Pons (tissue), 1 donor: ENCODE measurements around the gene ARID1B.

Experiments
- DNase-seq: peaks from one replicate; pipeline ENCODE4 v3.0.0-alpha.2; 2016; ENCODE audit warnings: low spot score

Gene ARID1B

DNA sequence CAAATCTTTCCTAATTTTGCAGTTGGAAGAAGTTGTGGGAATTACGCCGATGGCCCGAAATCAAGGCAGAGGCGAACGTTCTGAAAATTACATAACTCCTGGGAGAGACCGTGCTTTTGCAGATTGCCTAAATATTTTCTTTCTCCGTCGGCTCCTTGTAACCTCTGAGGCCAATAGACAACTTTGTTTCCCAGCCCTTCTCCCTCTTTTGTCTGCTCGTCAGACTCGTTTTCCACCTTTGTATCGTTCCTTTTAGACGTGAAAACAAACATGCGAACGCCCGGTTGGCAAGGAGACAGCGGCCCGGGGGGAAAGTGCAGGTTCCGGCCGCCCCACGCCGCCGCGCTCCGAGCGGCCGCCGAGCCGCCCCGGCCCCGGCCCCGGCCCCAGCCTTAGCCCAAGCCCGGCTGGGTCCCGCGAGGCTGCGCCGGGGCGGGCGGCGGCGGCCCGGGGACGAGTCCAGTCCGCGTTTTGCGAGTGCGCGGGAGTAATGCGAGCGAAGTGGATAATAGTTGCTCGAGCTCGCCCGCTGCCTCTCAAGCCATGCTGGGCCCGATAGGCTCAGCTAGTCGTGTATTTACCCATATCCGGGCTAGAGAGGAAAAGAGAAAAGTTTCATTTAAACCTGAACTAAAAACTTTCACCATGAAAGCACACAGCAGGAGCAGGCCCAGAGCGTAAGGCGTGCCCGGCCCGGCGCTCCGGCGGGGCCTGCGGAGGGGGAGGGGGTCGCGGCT lies at the start of gene ARID1B:
Gene ARID1B (plus strand): TSS at position 539 of the 737 bp plus-strand sequence. CDS start 303 bp downstream, outside the sequence.
- peak; percentile 73 for DNase-seq

DNA sequence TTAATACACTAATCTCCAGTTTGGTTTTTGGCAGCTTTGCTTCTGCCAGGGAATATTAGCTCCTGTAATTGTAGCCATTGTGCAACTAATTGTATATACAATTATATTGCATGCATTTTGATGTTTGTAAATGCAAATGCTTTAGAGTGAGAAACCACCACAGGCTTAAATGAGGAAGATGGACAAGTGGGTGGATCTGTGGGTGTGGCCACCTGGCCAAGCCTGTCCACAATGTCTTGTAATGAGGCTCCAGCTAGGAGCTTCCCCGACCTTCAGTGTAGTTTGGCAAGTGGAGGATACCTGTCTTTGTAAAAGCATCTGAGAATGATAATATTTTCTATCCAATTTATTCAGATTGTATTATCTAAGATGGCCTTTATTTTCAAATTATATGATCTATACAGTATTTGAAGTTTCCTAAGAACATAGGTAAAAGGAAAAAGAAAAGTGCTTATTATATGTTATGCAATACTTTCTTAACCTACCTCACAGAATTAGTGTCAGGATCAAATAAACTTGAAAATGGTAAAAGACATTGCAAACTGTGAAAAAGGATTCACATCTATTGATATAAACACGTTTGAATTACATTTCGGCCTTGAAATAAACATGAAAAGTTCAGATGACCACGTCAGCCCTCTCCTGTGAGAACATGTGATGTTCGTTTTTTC lies 49.3 kb upstream of the ARID1B start:
- DNase-seq = no peak

DNA sequence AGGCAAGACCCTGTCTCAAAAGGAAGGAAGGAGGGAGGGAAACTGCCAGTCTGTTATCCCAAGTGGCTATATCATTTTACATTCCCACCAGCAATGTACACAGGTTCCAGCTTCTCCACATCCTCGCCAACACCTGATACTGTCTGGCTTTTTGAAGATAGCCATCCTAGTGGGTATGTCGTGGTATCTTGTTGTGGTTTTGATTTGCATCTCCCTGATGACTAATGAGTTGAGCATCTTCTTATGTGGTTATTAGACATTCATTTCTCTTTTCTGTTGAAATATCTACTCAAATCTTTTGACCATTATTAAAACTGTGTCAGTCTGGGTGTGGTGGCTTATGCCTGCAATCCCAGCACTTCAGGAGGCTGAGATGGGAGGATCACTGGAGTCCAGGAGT lies 47.9 kb upstream of the ARID1B start:
- no peak for DNase-seq

- DNase-seq = peak; percentile 12
Observed at GRCh38 chr6:156731396-156731795, 45.8 kb upstream of the ARID1B start.

GRCh38 chr6:156735751-156736150 lies 41.4 kb upstream of the ARID1B start:
- no peak for DNase-seq

GRCh38 chr6:156740604-156741003 lies 36.6 kb upstream of the ARID1B start:
- no peak for DNase-seq

DNA sequence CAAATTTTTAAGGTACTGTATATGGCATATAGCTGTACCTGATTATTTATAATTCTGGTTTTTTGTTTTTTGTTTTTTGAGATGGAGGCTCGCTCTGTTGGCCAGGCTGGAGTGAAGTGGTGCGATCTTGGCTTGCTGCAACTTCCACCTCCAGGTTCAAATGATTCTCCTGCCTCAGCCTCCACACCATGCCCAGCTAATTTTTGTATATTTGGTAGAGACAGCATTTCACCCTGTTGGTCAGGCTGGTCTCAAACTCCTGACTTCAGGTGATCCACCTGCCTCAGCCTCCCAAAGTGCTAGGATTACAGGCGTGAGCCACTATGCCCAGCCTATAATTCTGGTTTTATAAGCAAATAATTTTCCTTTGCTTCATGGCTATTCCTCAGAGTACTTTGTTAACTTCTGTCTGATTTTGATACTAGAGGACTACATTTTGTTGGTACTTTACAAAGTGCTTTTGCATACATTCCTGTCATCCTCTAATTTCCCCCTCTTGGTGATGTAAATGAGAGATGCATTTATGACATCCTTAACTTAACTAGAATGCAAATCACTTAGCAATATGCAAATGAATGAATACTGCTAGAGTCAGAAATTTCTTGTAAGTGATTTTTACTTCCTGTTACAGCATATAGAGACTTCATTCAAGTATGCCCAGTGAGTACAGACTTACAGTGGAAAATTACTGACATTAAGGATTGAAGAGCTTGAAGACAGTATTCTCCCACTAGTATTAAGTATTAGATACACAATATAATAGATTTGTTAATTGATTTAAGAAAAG lies 35.7 kb upstream of the ARID1B start:
- no peak for DNase-seq

- DNase-seq = no peak
Observed at GRCh38 chr6:156747715-156748114, 29.5 kb upstream of the ARID1B start.

DNA sequence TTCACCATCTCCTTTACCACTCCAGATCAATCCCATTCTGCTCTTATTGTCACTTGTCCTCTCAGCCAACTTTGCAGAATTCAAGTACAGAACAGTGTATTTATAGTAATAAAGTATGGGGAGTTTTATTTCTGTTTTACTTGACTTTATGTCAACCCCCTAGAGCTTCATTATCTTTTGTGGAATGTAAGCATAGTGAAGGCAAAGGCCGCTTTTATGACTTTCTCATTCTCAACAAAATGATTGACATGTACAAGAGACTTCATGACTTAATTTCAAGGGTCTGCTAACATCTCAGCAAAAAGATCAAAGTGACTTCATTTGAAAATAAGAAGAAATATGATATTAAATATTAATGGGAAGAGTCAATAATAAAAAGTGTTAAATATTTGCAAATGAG lies 28.7 kb upstream of the ARID1B start:
- DNase-seq = no peak

GRCh38 chr6:156752666-156753301 lies 24.4 kb upstream of the ARID1B start:
- DNase-seq = peak; percentile 11

GRCh38 chr6:156756630-156757610 lies 20.3 kb upstream of the ARID1B start:
- DNase-seq = no peak

DNA sequence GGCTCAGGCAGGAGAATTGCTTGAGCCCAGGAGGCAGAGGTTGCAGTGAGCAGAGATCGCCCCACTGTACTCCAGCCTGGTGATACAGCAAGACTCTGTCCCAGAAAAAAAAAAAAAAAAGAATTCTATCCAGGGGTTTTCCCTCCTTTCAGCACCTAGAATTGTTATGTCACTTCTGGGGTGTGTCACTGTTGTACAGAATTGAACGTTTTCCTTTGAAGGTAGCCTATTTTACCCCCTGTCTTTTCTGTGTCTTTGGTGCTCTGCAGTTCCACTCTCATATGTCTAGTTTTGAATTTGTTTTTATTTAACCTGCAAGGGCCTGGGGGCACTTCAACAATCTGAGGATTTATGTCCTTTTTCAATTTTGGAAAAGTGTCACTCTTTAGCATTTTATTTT lies 19.3 kb upstream of the ARID1B start:
- DNase-seq = no peak

GRCh38 chr6:156760377-156760776 lies 16.8 kb upstream of the ARID1B start:
- DNase-seq = no peak

DNA sequence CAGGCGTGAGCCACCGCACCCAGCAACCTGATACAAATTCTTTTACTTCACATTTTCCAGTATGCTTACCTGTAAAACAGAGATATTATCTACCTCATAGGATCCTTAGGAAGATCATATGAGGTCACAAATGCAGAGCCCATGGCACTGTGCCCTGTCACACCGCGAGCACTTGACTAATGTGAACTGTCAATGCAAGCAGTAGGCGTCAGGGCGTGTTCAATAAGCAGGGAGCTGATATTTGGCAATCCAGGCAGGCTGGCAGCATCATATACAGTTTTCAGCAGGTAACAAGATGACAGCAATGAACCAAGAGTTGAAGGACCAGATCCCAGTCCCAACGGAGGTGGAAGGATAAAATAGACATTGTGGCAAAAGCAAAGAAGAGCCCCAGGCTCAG lies 14.6 kb upstream of the ARID1B start:
- no peak for DNase-seq

- no peak for DNase-seq
Observed at GRCh38 chr6:156765117-156765516, 12.1 kb upstream of the ARID1B start.

- DNase-seq = no peak
Observed at GRCh38 chr6:156767603-156768467, 9.3 kb upstream of the ARID1B start.

GRCh38 chr6:156771047-156771446 lies 6.1 kb upstream of the ARID1B start:
- no peak for DNase-seq

DNA sequence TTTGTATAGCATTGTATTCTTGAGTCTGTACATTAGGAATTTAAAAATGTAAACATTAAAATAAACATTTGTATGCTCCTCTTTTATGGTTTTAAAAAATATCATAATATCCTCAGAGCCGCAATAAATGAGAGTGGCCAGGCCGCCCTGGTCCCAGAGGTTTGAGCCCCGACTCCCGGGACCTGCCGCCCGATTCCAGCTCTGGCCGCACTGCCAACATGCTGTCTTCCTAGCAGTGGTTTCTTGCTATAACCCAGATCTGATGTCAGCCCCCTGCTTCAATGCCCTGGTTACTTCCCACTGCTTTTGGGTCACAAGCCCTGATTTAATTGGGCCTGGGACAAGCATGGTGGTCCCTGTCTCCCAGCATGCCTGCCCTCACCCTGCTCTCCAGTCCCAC lies 5.4 kb upstream of the ARID1B start:
- no peak for DNase-seq

DNA sequence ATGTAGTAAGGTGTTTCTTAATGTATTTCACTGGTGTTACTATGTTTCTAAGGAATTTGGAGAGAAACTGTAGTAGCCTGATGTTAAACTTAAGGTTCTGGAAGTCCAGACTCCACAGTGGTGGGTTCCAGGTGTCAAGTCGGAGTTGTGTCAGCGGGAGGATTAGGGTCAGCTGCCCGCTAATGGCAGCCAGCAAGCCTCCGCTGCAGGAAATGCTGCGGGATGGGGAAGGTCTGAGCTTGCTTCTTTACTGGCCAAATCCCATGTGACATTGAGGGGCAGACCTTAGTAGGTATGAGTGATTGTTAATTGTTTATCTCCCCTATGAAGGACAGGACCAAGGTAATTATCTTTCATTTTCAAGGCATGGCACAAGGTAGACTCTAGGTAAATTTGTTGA lies 3.7 kb upstream of the ARID1B start:
- no peak for DNase-seq
